22Rv1 (cell line): ENCODE results near the gene ONECUT3.
A peak's percentile ranks its signal among the peaks of the same experiment; 100 is the strongest.

ENCODE experiments used
- H3K27ac ChIP-seq: fragments of 450-650 bp; 2 replicates; pipeline ENCODE4 v1.5.1; 2017
- CTCF ChIP-seq: fragments of 450-650 bp; IDR thresholded peaks from 2 replicates; pipeline ENCODE4 v1.5.1; 2017; ENCODE audit warnings: mild to moderate bottlenecking
- ZFX ChIP-seq: fragments of 450-650 bp; IDR thresholded peaks from 2 replicates; pipeline ENCODE4 v1.6.1; 2017; ENCODE audit warnings: antibody characterized with exemption, borderline replicate concordance

Gene ONECUT3

GRCh38 chr19:1769645-1769985 is 16.3 kb downstream of the ONECUT3 start:
- TF ChIP-seq CTCF (no peak), ZFX (no peak)
- H3K27ac ChIP-seq = no peak overlapping the region

DNA sequence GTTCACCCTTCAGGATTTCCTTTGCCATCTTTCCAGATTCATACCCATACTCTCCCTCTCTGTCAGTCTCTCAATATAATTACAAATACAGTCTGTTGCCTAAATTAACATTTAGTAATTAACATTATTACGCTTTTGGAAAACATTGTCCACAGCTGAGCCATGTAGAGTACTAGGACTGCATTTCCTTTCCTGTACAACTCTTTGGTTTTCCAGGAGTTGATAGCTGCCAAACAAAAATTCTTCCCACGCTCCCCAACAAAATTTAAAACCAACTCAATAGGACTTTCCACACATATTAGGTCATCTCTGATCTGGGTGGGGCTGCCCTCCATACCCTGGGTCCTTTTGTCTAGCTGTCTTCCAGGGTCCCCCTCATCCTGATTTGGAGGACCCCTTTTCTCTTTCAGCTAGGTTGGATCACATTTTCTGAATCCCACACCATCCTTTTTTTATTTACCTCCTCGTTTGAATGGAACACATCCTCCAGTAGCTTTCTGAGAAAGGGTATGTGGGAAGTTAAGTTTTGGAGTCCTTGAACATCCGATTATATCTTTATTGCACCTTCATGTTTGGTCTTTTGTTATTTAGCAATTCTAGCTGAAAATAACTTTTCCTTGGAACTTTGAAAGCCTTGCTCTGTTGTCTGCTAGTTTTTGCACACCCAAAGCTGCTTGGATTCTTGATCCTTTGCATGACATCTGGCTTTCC is 17.7 kb downstream of the ONECUT3 start:
- no peak overlapping the region for H3K27ac ChIP-seq
- TF ChIP-seq ZFX = no peak
- no peak for TF ChIP-seq CTCF

- TF ChIP-seq ZFX = no peak
- TF ChIP-seq CTCF = no peak
- no peak overlapping the region for H3K27ac ChIP-seq
These were observed 19.9 kb downstream of the ONECUT3 start for GRCh38 chr19:1773184-1773583.

GRCh38 chr19:1774989-1775772 is 21.9 kb downstream of the ONECUT3 start:
- TF ChIP-seq ZFX = no peak
- TF ChIP-seq CTCF = peak; percentile 52
- no peak overlapping the region for H3K27ac ChIP-seq

DNA sequence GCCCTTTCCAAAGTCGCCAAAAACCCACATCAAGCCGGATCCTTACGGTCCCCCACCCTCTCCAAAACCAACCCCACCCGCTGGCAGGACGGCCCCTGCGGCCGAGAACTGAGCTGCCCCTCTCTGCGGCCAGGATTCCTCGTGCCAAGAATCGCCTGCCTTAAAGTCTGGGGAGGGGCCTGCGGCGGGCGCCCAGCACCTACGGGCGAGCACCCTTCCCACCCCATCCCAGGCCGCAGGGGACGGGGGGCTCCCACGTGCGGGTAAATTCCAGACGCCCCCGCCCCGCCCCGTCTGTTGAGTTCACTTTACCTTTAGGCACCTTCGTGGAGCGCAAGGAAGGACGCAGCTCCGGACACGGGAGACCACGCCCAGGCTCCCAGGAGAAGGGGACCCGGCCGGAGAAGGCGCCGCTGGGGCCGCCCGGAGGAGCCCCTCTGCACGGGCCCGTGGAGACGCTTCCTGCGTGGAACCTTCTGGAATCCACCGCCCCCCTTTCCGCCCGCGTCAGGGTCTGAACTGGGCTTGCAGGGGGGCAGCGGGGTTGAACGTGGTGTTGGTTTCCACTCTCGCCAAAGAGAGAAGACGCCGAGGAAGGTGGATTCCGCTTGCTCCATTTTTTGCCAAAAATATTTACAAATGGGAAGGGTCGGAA is 22.8 kb downstream of the ONECUT3 start:
- no peak overlapping the region for H3K27ac ChIP-seq

DNA sequence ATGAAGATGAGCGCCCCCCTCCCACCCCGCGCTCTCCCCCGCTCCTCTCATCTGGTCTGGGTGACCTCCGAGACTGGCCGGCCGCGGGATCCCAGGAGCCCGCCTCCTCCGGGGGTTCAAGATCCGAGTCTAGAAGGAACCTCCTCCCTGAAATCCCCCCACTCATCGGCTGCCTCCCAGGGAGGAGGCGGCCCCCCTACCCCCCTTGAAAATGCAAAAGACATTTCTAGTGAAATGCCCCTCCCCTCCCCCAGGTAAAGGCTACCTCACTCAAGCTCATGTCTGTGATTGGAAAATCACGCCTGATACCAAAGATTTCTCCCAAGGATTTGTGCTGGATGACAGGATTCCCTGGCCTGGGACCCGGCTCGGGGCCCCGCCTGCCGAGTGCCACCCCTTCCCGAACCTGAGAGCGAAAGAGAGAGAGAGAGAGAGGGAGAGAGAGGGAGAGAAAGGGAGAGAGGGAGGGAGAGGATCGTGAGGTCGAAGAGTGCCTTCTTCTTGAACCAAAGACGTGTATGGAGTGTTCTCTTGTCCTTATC is 23.4 kb downstream of the ONECUT3 start:
- H3K27ac ChIP-seq = no peak overlapping the region
- TF ChIP-seq CTCF (no peak), ZFX (no peak)

More for the DNA sequence above, 22.8 kb downstream of the ONECUT3 start:
- TF ChIP-seq ZFX (no peak), CTCF (no peak)

DNA sequence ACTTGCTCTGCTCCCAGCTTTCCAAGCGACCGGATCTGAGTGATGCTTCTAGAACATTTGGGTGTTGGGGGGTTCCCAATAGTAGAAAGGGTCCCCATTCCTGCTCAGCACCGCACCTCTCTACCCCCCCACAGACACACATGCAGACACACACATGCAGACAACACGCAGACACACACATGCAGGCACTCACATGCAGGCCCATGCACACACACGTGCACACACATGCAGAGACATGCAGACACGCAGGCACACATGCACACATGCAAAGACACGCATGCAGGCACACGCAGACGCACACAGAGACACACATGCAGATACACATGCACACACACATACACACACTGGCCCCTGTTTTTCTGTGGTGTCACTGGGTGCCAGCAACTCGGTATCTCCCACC is 23.8 kb downstream of the ONECUT3 start:
- TF ChIP-seq ZFX (no peak), CTCF (no peak)
- H3K27ac ChIP-seq = no peak overlapping the region
